ENCODE results near the gene AATK. TPM values are rescaled to one million over a fixed set of nuclear protein-coding genes. Genes with fewer than 3 reads are reported as not detected.

The AATK gene
- total and polyA plus RNA-seq, 2 of the 4 experiments (the other 2 are of a cell fraction): under 0.01 to 0.21 TPM

DNA sequence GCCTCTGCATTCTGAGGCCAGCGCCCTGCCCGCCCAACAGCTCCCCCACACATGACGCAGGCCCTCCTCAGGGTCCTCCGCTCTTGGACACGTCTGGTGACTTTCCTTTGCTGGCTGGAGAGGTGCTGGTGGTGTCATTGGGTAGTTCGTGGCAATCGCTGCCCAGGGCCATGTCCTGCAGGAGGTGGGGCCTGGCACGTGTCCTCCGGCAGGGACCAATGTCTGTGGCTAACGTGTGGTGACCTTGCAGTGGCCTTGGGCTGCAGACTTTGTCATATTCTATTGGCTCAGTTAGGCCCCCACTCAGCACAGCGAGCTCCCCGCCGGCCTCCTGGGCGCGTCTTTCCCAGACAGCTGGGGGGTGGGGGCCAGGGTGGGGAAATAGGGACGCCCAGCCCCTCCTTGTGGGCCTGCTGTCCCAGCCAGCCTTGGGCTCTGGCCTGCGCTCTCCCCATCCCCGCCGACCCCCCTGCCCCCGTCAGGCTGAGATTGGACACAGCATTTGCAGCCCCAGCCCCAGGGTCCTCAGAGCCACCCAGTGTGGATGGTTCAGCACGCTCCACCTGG is 52.8 kb downstream of the AATK start:
- H3K4me3 ChIP-seq (ENCODE audit: insufficient read depth, low read depth, low read length): no peak overlapping the region
- 76% methylated on average over 6 of the region's 21 CpGs; no CpG with 5 or more reads in 1 of the 2 experiments for WGBS, 2 experiments (ENCODE audit: extremely low coverage in 2 of 2, insufficient read length in 1 of 2)
- no peak overlapping the region for H4K8ac ChIP-seq (ENCODE audit: low read depth in 2 of 2, low read length in 2 of 2)
- no peak overlapping the region for H3K14ac ChIP-seq (replicated peaks; ENCODE audit: low read depth, low read length)
- dilution Hi-C loops (cut with HindIII; ENCODE audit: low sequenced_read_pairs, unreplicated experiment): no loop called here
- no peaks in the 10 kb centered on the region for H3K9me1 ChIP-seq (ENCODE audit: insufficient read depth, low read length)
- intact Hi-C loops (cut with micrococcal nuclease): no loop called here
- DNase-seq (no peak), ATAC-seq (ENCODE audit: low read depth) (no peak)
- H2BK15ac ChIP-seq (ENCODE audit: low read depth, low read length): no peak overlapping the region
- TF ChIP-seq RFX5 (IDR thresholded peaks at IDR 0.05; ENCODE audit: low read depth, low read length): no peak
- no peak for TF ChIP-seq BHLHE40 (IDR thresholded peaks at IDR 0.05; ENCODE audit: low read depth, low read length)
- TF ChIP-seq POLR2A (IDR thresholded peaks at IDR 0.05; ENCODE audit: low read depth, low read length): no peak
- H3K27me3 ChIP-seq (ENCODE audit: control insufficient read depth, insufficient read depth, low read length): no peaks in the 10 kb centered on the region
- no peaks in the 10 kb centered on the region for H3K4me1 ChIP-seq (ENCODE audit: control insufficient read depth, insufficient read depth, low read length)
- H4K5ac ChIP-seq (ENCODE audit: low read depth, low read length): no peak overlapping the region
- in situ Hi-C loops (cut with MboI; ENCODE audit: low sequenced_read_pairs): no loop called here
- no peaks in the 10 kb centered on the region for H4K20me1 ChIP-seq (ENCODE audit: insufficient read depth, low read length)
- H2BK120ac ChIP-seq (ENCODE audit: low read depth, low read length): no peak overlapping the region
- no TSS peak for BruUV-seq (replicated peaks)
- H4K91ac ChIP-seq (ENCODE audit: insufficient read depth, low read depth, low read length): no peak overlapping the region
- no peak overlapping the region for H2BK20ac ChIP-seq (ENCODE audit: low read depth, low read length)
- H3K36me3 ChIP-seq (ENCODE audit: control insufficient read depth, insufficient read depth, low read length): peaks cover 3% of the 10 kb centered on the region; the same call in 1 of the 2 replicates
- no peak overlapping the region for H2AFZ ChIP-seq (replicated peaks; ENCODE audit: low read length, poor library complexity)
- no peak overlapping the region for H2BK5ac ChIP-seq (ENCODE audit: low read depth, low read length, poor library complexity, severe bottlenecking)
- no peak overlapping the region for H3K18ac ChIP-seq (ENCODE audit: low read depth, low read length)
- H3K27ac ChIP-seq (ENCODE audit: insufficient read depth, low read length): no peak overlapping the region
- POLR2A ChIA-PET (ENCODE audit: unreplicated experiment): interaction anchor here (0.6 kb wide), 1 partner anchor 109 kb away, joined by 3 read pairs; no protein-coding TSS in a partner anchor
- CTCF ChIA-PET: interaction anchor here (0.9 kb wide), 1 partner anchor 16 kb away, joined by 5 read pairs; no protein-coding TSS in a partner anchor
- H3K56ac ChIP-seq (ENCODE audit: extremely low read depth, insufficient read depth, low read length): no peak overlapping the region
- H3K9me3 ChIP-seq (ENCODE audit: control insufficient read depth, insufficient read depth, low read length): no peaks in the 10 kb centered on the region
- H3K4me2 ChIP-seq (ENCODE audit: low read depth, low read length): no peak overlapping the region
- H3K9ac ChIP-seq (ENCODE audit: low read depth, low read length): no peak overlapping the region
- no peaks in the 10 kb centered on the region for H3K79me1 ChIP-seq (ENCODE audit: low read depth in 1 of 2, low read length in 2 of 2)
- H3K4ac ChIP-seq (ENCODE audit: low read depth, low read length): no peak overlapping the region
- H3K23ac ChIP-seq (ENCODE audit: low read depth, low read length): no peak overlapping the region
- H2AK9ac ChIP-seq (replicated peaks; ENCODE audit: low read depth, low read length, poor library complexity): no peak overlapping the region
- H2AK5ac ChIP-seq (ENCODE audit: low read depth, low read length): no peak overlapping the region

Measured in IMR-90 (cell line).